Epidermal melanocyte (primary cell): ENCODE measurements around the gene DPY19L3.
"Not testable (repeated sequence)": the region's sequence is repeated elsewhere in the genome, so short reads cannot be mapped to it uniquely, and the experiment has no call there.

Experiments used
- DNase-seq: peaks from one replicate; pipeline ENCODE4 v3.0.0; 2011; ENCODE audit warnings: low spot score; ENCODE audit not compliant: insufficient read length

The DPY19L3 gene

DNA sequence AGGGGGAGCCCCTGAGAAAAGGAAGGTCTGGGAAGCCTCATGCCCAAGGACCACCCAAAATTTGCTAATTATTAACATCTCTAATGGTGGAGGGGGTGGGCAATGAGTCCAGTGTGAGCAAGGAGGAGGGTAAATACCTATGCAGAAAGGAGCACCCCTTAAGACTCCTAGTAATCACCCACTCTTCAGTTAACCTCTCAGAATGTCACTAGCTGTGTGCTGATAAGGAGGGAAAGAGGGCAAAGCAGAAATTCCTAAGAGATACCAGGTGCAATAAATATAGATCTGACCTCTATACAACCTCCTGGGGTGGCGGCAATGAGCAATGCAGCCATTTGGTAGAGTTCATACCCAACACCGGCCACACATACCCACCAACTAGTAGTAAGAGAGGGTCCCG lies 12.7 kb upstream of the DPY19L3 start:
- no peak for DNase-seq

- no peak for DNase-seq
These were observed 9.4 kb upstream of the DPY19L3 start for GRCh38 chr19:32396046-32396652.

DNA sequence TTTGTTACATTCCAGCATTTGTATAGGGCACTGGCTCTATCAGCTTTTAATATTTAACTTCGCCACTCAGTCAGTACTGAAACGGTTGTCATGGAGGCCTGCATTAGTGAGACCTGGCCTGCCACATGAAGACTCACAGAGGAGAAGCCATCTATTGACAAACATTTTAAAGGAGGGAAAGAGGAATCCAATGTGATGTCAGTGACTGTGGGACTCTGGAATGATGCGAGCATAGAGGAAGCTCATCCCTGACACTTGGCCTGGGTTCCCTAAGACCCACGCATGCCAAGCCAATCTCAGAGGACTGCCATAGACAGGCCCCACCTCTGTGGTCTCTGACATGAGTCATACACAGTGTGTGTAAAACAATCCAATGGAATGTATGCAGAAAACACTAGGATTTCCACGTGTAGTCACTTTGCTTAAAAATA lies 7.9 kb upstream of the DPY19L3 start:
- DNase-seq: no peak

GRCh38 chr19:32401992-32402391 lies 3.6 kb upstream of the DPY19L3 start:
- DNase-seq: no peak

DNA sequence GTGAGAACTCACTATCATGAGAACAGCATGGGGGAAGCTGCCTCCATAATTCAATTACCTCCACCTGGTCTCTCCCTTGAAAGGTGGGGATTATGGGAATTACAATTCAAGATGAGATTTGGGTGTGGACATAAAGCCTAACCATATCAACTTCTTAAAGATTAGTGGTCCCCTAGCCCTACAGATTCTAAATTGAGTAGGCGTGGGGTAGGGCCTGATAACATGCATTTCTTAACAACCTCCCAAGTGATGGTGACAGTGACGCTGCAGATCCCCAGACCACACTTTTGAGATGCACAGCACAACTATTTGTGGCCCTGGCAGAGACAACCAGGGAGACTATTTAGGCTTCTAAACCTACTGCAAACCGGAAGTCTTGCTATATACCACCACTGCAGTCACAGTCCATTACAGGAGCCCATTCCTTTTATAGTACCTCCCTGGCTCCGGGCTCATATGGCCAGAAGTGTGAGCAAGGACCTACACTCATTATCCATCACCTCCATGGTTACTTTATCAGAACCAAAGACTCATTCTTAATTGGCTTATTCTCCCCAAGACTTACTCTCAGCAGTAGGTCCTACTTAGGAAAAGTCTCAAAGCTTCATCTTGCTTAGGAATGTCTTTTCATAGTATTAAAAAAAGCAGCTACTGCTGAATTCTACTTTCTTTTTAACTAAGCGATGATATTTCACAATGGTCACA lies 2.1 kb upstream of the DPY19L3 start:
- DNase-seq: no peak

DNA sequence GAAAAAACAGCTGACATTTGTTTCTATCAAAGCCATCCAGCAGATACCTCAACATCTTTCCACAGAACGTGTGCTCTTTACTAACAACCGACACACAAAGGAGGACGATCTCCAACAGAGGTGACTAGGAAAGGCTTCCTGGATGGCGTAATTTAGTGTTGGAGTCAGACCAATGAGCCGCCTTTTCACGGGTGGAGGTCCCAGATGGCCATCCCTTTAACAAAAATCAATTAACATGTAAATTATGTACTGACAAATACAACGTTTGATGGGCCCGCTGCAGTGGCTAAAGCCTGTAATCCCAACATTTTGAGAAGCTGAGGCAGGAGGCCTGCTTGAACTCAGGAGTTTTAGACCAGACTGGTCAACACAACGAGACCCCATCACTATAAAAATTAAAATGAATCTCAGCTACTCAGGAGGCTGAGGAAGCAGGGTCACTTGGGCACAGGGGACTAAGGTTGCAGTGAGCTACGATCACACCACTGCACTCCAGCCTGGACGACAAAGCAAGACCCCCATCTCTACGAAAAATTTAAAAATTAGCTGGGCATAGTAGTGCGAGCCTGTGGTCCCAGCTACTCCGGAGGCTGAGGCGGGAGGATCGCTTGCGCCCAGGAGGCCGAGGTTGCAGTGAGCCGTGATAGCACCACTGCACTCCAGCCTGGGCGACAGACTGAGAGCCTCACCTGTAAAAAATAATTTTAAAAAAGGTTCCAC lies 1.2 kb upstream of the DPY19L3 start:
- DNase-seq: no peak

DNA sequence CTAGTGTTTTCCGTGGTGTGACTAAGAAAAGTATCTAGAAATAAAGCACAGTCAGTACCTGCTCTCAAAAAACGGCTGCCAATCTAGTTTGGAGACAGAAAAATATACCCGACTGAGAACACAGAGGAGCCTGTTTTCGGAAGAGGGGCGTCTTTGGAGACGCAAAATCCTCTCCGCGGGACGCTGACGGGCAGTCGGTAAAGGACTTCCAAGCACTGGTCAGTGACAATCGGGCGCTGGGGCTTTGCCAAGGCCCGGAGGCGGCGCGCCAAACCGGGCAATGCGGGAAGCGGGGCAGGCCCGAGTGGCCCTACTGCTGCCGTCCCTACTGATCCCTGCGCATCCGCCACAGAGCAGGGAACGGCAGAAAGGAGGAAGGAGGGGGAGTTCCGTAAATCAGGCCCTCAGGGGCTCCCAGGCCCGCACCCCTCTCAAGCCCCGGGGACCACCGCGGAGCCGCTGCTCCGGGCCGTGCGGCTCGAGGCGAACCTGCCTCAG lies 588 bp upstream of the DPY19L3 start:
- DNase-seq: no peak

DNA sequence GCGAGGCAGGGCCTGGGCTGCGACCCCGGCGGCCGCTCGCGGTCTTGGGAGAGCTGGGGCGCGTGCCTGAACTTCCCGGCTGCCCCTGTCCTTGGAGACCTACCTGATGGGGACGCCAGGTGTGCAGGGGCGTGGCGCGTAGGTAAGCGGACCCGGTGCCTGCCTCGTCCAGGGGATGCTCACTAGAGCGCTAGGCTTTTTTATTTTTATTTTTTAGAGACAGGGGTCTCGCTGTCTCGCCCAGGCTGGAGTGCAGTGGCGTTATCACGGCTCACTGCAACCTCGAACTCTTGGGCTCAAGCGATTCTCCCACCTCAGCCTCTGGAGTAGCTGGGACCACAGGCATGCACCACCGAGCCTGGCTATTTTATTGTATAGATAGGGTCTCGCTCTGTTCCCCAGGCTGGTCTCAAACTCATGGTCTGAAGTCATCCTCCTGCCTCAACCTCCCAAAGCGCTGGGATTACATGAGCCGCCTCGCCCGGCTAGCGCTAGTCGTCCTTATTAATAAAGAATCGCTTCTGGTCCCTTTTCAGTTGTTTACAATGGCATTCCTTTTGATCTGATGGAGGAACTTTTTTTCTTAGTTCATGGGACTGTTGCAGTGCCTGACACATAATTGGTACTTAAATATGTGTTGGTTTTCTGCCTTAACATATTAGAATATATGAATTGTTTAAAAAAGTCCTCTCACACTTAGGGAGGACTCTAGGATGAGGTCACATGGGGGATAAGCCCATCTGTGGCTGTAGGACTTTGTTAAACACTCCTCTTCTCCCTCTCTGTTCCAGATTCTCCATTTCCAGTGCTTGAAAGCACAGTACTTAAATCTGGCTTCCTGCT lies 812 bp downstream of the DPY19L3 start:
- no peak for DNase-seq

- DNase-seq: no peak
These were observed 1.7 kb downstream of the DPY19L3 start for GRCh38 chr19:32407004-32407992.

DNA sequence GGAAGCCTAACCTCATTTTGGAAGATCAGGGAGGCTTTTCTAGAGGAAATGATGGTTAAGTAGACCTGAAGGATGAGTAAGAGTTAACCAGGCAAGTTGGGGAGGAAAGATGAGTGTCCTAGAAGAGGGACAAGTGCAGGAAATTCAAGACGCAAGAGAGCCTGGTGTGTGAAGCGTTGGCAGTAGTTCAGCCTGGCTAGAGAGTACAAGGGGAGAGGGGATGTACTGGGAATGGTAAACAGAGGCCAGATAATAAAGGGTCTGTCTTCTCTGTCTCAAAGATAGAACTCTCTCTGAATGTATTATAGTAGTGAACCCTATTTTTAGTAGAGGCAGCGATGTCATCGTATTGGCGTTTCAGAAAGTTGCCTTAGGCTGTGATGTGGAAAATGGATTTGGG lies 9.7 kb downstream of the DPY19L3 start:
- no peak for DNase-seq

DNA sequence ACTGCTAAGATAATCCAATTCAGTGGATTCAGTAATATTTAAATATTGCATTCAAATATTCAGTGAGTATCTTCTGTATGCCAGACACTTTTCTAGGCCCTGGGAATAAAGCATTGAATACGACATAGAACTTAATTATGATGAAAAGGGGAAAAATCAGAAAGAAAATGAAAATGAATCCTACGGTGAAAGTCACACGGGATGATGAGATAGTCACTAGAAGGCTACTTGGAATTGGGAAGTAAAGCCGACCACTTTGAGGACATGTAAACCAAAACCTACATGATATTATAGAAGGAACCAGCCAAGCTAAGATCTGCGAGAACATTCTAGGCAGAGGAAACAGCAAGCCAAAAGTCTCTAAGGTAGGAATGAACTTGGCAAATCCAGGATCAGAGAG lies 10.1 kb downstream of the DPY19L3 start:
- no peak for DNase-seq

DNA sequence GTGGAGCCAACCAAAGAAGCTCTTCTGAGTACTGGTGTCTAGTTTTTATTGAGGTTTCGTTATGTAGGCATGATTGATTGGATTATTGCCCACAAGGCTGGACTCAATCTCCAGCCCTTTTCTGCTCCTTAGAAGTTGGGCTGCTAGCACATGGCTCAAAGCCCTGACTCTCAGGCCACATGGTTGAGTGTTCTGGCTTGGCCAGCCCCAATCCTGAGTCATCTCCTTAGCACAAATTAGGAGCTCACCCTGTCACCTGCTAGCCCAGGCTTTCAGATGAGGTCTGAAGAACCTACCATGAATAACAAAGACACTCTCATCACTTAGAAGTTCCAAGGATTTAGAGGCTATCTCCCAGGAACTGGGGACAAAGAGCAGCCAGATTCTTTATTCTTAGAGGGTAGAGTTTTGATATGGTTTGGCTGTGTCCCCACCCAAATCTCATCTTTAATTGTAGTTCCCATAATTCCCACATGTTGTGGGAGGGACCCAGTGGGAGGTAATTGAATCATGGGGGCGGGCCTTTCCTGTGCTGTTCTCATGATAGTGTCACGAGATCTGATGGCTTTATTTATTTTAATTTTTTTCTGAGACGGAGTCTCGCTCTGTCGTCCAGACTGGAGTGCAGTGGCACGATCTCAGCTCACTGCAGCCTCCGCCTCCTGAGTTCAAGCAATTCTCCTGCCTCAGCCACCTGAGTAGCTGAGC lies 11.3 kb downstream of the DPY19L3 start:
- DNase-seq: no peak

GRCh38 chr19:32418155-32418554 lies 12.6 kb downstream of the DPY19L3 start:
- DNase-seq: no peak

DNA sequence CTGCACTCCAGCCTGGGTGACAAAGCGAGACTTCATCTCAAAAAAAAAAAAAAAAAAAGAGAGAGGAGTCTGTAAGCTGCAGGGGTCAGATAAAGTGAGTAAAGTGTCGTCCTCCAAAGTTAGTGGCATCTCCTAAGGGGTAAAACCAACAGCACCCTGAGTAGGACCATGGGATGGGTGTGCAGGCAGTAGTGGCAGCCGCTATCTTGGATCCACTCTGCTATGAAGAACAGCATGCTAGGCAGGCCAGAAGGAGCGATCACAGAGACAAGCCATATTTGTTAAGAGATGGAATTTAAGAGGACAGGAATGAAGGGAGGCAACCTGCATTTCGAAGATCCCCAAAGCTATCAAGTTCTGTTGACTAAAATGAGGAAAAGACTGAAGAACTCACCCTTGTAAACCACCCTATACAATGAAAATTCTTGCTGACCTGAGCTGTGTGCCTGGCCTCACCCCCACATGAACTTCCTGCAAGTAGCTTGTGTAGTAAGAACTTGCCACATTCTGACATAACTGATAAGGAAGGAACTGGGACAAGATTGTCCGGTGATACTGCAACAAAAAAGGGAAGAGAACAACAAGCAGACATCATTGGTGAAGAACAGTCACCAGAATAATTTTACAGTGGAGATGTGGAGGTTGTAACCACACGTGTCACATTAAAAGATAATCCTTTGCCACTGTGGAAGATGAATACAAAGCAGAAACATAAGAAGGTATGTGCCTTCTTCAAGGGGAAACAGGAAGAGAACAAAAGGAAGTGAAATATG lies 16.2 kb downstream of the DPY19L3 start:
- DNase-seq: no peak

- no peak for DNase-seq
These were observed 16.9 kb downstream of the DPY19L3 start for GRCh38 chr19:32422435-32422834.

- DNase-seq: not testable (repeated sequence)
These were observed 18.4 kb downstream of the DPY19L3 start for GRCh38 chr19:32423944-32424343.

DNA sequence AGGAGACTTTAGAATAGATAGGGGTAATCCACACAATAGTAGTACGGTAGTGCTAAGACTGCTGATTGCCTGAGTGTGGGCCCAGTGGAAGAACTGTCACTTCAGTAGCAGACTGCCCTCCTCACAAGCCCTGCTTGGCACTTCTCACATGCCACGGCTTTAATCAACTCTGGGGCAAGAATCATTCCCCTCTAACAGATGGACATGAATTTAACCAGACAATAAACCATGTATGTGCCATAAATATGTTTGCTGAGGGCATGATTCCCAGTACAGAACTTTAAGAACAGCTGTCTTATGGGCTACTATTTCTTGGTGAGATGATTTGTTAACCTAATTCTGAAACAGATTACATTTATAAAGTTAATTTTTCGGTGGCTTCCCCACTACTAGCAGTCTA lies 22.0 kb downstream of the DPY19L3 start:
- DNase-seq: no peak

DNA sequence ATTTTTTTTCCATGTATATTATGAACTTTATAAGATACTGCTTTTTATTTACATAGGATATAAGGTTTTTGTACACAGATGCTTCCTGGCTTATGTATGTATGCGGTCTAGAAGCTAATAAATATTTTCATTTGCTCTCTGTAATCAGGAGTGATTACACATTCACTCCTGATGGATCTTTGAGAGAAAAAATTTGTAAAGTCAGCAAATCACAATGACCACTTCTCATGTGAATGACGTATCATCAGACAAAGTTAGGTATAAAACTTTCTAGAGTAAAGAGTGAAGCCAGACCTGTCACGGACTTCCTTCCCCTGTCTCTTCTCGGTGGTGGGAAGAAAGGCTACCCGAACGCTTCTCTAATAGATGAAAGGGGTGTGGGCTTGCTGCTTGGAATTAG lies 31.1 kb downstream of the DPY19L3 start:
- DNase-seq: no peak

- DNase-seq: no peak
These were observed 31.5 kb downstream of the DPY19L3 start for GRCh38 chr19:32437096-32437495.
